ENCODE measurements around the gene NKD1.

NKD1 gene

DNA sequence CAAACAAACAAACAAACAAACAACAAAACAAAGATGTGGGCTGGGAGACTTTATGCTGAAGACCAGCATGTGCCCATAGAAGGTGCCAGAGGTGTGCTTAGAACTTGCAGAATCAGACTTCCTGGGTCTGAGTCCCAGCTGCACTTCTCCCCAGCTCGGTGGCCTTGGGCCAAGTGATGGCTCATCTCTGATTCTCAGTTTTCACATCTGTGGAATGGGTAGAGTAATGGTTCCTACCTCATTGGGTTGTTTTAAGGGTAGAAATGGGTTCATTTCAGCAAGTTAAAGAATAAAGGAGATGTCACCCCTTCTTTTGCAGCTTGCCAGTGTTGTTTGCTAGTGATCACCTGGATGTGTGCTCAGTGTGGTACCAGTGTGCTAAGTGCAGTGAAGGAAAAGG lies 10.7 kb downstream of the NKD1 start:
- DNase-seq (ENCODE audit: low read depth in 3 of 3): no peak

DNA sequence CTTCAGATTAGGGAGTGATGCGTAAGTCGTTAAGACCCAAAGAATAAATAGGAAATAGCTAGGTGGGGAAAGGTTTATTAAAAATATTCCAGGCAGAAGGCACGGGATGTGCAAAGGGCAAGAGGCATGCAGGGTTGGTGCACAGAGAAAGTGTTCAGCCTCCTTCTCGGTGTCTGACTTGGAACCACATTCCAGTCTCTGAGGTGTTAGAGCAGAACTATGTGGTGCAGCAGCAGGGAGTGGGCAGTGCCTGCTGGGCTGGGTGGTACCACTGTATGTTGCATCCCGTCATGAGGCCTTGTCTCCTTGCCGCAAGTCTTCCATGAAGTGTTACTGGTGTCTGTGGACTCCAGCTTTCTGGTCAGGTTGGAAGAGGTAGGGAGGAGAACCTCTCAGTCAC lies 11.1 kb downstream of the NKD1 start:
- DNase-seq (ENCODE audit: low read depth in 3 of 3): no peak

DNA sequence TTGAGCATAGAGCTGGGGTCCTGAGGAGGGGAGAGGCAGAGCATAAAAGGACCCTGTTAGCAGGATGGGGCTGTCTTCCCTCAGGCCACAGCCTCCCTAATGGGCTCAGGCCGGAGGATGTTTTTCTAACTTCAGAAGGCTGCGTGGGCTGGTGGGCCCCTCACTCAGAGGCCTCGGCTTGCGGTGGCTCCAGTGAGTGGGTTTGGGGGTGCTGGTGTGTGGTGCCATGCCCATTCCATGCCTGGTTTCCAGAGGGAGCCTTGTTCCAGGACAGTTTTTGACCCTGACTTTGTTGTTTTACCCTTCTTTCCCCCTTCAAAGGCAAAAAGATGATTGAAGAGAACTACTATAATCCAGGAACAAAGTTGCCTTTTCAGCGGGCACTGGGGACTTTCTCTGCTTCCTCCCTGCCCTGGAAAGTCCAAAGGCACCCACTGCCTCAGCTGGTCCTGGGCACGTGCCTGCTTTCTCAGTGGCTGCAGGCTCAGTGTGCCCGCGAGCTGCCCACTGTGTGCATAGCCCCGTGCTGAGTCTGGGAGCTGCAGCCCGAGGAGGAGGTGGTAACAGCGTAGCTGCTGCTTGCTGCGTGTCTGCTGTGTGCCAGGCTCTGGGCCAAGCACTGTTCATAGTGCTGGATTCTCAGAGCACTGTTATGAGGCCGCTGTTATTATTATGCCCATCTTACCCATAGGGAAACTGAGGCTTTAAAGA lies 11.8 kb downstream of the NKD1 start:
- DNase-seq (ENCODE audit: low read depth in 3 of 3): no peak

DNA sequence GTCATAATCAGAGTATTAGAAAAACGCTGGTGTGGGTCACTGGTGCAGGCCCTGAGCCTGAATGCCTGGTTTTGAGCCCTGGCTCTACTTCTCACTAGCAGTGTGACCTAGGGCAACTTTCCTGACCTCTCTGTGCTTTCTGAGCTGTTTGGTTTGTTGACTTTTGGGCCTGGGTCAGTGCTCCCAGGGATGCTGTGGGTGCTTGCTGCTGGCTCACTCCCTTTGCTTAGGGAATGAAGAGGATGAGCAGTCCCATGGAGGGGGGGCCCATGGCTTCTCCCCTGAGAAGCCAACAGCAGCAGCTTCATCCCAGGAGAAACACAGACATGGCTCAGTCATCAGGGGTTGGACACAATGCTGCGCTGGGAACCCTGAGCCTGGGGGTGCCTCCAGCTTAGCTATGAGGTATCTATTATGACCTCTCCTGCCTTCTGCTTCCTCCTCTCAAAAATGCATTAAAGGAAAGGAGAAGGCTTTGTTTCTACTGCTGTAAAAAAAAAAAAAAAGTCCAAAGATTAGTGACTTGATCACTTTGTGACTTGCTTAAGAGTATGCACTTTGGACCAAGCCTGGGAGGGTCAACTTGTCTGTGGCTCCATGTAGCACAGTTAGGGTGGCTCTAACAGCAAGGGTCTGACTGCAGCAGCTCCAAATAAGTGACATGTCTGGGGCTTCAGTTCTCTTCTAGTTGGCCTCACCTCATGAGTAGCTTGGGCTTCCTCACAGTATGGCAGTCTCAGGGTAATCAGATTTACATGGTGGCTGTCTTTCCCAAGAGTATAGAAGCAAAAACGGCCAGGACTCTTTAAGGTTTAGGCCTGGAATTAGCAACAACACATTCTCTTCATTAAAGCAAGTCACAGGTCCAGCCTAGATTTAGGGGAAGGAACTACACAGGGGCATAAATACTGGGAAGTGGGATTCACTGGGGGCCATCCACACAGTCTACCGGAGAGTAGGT lies 13.0 kb downstream of the NKD1 start:
- no peak for DNase-seq (ENCODE audit: low read depth in 3 of 3)

DNA sequence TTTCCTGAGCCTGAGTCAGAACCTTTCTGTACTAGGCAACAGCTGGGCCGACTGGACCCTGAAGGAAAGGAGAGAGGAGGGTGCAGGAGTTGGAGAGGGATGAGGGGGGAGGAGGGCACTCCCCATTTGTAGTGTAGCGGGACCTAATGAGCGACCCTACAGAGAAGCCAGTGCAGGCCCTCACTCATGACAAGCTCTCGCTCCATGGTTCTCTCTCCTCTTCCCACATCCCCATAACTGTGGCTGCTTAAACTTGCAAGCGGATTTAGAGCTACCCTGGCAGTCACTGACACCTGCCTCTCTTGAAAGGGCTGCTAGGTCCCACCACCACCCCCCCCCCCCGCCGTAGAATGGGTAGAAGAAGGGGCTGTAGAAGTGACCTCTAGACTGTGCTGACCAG lies 14.5 kb downstream of the NKD1 start:
- no peak for DNase-seq (ENCODE audit: low read depth in 3 of 3)

DNA sequence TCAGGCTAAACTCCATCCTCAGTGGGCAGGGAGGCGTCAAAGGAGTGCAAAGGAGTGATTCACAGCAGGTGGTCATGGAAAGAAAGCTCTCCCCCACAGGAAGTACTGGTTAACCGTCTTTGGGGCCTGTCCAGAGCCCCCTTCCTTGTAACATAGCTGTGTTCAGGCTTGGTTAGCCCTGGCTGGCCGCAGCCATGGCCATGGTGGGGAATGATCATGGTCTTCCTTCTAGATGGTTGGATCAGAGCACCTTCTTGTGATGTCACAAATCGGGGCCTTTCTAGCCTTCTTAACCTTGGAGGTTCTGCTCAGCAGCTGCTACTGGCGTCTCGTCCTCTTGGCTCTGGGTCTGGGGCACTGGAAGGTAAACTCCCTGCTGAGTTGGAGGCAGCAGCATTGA lies 15.8 kb downstream of the NKD1 start:
- DNase-seq (ENCODE audit: low read depth in 3 of 3): no peak

DNA sequence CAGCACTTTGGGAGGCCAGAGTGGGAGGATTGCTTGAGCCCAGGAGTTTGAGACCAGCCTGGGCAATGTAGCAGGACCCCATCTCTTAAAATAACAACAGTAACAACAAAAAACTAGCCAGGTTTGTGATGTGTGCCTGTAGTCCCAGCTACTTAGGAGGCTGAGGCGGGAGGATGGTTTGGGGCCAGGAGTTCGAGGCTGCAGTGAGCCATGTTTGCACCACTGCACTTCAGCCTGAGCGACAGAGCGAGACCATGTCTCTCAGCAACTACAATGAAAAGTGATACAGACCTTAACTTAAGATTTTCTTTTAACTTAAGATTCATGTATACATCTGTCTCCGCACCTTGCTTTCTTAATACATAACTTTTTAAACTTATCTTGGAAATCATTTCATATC lies 17.2 kb downstream of the NKD1 start:
- no peak for DNase-seq (ENCODE audit: low read depth in 3 of 3)

DNA sequence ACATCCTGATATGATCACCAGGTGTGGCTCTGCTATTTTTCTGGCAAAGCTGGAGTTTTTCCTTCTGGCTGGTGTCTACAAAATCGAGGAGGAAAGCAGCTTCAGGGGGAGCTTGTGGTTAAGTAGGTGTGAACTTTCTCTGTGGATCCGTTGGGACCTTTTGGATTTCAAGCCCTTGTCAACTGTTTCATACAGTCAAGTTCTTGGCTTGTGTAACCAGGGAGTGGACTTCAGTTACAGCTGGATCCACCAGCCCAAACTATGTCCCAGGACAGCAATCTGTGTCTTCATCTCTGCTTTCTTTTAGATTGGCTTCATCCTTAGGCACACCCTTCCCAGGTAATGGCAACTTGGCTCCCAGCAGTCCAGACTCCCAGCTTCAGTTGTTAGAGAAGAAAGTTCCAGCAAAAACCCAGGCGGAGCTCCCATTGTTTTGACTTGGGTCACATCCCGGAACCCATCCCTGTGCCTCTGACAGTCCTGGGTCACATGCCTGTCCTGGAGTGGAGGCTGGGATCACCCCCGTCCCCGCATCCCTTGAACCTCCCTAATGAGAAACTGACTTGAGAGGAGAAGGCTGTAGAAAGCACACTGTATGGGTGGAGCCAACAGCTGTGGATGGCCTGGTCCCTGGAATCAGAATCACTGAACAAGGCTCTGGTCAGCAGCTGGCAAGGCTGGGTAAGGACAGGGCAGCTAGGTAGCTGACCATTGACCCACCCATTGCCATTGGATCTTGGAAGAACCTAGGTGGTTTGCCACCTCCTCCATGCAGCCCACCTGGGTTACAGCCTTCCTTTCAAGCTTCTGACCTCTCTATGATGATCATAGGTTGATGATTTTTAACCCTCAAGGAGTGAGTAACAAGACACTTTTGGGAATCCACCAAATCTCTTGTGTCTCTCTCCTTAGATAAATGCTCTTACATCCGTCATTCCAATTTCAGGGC lies 18.1 kb downstream of the NKD1 start:
- no peak for DNase-seq (ENCODE audit: low read depth in 3 of 3)

DNA sequence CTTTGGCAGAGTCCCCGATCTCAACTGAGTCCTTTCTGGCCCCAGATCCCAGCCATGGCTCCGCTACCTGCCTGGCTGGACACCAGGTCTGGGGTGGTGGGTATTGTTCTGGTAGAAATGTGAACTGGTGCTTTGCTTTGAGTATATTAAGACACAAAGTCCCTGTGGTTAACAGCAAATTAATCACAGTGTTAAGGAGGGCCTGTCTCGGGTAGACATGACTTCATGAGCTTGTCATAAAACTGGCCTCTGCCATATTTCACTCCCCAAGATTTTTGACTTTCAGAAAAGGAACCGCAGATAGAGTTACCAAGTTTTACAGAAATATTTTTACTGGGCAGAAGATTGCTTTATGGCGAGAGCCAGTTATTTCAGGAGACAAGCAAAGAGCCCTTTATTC lies 19.5 kb downstream of the NKD1 start:
- no peak for DNase-seq (ENCODE audit: low read depth in 3 of 3)

DNA sequence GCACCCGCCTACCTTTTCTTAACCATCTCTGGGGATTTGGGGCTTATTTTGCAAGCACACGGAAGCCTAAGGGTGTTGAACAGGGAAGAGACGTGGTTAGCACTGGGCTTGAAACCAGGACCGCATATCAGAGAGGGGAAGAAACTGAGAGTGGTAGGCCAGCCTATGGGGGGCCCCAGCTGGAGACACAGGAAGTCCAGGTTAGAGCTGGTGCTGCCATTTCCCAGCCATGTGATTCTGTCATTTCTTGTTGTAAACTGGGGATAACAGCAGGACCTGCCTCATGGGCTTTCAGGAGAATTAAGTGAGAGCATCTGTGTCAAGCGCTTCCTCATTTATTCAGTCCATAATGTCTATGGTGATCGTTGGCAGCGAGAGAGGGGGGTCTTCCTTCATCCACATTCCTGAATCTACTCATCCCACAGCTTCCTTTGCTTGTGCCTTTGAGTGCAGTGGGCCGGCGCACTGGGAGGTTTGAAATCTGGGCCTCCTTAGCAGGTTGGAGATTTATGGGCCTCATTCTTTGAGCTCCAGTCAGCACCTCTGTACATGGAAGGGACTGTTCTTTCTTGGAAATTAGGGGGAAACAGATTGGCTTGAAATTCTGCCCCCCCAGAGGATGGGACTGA lies 20.1 kb downstream of the NKD1 start:
- DNase-seq (ENCODE audit: low read depth in 3 of 3): no peak

DNA sequence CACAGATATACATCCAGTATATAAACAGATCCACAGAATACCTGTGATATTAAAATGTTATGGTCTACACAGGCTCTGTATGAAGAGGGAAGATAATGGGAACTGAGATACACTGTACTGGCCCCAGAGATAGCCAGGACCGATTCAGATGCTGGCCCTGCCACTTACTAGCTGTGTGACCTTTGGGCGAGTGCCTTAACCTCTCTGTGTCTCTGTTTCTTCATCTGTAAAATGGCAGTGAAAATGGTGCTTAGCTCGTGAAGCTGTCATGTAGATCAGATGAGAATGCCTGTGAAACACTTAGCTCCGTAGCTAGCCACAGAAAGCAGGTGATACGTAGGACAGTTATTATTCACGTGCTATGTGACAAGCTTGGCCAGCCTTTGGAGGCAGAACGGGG lies 22.2 kb downstream of the NKD1 start:
- no peak for DNase-seq (ENCODE audit: low read depth in 3 of 3)

DNA sequence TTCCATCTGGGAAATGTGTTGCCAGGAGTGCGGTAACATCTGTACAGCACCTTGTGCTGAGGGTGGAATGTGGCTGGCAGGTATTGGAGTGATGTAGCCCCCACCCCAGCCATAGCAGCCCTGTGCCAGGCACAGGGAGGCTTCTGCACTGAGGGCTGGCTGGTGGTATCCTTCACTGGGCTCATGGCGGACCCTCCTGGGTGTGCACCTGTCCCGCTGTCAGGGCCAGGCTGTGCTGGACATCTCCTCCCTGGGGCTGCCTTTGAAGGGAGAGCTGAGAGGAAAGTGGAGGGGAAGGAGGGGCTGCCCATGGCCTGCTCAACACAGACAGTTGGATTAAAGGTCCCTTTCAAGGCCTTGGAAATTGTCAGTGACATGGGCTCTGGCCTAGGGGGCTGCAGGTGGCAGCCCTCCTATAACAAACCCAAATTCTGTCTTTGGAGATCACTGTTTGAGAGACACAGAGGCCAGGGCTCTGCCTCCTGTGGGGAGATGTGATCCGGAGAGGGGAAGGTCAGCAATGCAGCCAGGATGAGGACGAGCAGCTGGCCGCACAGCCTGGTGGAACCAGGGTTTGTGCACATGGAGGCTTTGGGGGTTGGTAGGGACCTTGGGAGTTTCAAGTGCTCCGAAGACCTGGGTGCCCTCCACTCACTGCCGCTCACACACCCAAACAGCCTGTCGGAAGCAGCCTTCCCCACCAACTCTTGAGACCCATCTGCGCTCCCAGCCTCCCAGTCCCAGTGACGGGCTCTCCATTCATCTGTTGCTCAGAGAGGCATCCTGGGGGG lies 22.8 kb downstream of the NKD1 start:
- DNase-seq (ENCODE audit: low read depth in 3 of 3): no peak

DNA sequence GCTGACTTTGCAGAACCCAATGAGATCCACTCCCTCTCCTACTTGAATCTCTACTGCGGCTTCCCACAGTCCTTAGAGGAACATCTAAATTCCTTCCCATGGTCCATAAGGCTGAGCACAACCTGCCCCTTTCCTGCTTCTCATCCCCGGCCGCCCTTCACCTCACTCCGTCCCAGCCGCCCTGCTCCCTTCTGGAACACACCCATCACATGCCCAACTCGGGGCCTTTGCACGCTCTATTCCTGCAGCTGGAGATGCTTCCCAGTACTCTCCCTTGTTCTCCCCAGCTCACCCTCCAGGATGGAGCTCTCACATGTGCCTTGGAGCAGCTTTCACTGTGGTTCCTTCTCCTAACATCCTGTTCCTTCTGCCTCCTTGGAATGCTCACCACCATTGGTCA lies 23.6 kb downstream of the NKD1 start:
- no peak for DNase-seq (ENCODE audit: low read depth in 3 of 3)

DNA sequence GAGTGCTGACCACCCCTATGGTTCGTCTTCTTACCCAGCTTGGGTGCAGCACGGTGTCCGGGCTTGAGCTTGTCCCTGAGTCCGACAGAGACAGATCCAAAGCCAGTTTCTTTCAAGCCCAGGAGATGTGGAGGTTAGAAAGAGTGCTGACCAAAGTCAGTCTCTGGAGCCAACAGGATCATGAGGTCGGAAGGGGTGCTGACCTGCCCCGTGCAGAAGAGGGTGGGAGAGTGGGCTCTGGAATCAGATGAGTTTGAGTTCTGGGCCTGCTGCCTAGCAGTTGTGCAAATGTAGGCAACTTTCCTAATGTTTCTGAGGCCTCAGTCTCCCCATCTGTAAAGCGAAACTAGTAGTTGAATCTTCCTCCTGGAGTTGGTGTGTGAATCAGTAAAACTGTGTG lies 24.5 kb downstream of the NKD1 start:
- DNase-seq (ENCODE audit: low read depth in 3 of 3): no peak

DNA sequence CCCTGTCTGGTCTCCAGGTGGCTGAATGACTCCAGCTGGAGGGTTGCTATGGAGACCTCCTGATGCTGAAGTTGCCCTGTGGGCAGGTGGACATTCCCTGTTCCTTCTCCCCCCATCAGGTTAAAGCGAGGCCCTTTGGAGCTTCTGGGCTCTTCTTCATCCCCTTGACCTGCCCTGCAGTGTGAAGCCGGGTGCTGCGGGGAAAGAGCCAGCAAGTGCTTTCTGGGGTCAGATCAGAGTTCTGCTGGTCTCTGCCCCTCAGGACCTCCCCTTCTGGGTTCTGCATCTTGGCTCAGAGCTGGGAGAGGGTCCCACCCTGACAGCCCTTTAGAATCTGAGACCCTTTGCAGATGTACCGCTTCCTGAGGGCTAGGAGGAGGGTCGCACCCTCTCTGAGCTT lies 25.1 kb downstream of the NKD1 start:
- DNase-seq (ENCODE audit: low read depth in 3 of 3): no peak

DNA sequence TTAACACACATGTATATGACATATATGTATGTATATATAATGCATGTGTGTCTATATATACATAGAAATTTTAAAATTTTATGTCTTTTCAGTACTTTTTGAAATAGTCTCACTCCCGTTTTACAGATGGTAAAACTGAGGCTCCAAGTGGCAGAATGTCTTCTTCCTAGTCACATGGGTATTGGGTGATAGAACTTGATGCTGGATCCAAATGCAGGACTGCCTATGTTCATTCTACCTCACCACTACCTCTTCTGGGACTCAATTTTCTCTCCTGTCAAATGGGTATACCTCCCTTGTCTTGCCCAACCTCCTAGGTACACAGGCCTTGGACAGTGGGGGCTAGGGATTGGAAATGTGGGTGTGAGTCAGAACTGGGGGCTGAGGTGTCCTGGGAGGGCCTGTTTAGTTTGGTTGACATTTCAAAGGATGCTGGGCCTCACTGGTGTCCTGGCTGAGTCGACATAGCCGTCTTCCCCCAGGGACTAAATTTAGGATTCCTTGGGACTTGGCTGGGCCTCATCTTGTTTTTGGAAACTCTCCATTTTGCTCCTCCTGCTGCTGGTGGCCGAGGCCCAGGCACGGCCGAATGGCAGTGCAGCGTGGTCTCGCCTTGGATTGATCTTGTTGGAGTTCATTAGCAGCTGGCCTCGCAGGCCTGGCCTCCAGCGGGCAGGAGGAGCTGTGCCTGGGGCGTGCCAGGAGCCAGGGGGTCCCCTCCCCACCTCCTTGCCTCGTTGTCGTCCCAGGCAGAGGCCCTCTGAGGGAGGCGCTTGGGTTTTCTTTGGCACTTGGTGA lies 25.9 kb downstream of the NKD1 start:
- DNase-seq (ENCODE audit: low read depth in 3 of 3): no peak

DNA sequence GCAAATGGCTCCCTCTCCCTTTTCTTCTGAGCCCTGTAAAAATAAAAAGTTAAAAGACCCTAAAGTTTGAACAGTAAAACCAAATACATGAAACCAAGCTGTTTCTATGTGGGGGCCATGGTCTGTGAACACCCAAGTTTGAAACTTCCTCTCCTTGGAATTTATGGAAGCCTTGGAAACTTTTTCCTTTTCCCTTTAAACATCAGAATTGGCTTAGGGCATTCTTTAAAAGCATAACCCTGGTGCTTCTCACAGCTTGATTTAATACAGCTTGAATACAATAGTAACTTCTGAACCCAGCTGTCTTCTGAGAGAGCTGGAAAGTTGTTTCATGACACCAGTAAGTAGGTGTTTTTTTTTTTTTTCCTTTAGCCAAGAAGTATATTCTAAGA lies 26.5 kb downstream of the NKD1 start:
- no peak for DNase-seq (ENCODE audit: low read depth in 3 of 3)

DNA sequence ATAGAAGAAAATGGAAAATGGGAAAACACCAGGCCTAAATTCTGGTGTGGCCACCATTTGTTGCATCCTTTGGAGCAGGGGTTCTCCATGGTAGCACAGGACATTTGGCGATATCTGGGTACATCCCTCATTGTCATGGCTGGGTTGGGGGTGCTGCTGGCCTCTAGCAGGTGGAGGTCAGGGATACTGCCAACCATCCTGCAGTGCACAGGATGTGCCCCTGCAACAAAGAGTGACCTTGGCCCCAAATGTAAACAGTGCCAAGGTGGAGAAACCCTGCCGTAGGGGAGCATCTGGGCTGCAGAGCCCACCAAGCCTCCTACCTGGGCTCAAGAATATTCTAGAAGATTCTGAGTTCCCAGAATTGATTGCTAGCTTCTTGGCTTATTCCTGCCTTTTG lies 27.5 kb downstream of the NKD1 start:
- DNase-seq (ENCODE audit: low read depth in 3 of 3): no peak

DNA sequence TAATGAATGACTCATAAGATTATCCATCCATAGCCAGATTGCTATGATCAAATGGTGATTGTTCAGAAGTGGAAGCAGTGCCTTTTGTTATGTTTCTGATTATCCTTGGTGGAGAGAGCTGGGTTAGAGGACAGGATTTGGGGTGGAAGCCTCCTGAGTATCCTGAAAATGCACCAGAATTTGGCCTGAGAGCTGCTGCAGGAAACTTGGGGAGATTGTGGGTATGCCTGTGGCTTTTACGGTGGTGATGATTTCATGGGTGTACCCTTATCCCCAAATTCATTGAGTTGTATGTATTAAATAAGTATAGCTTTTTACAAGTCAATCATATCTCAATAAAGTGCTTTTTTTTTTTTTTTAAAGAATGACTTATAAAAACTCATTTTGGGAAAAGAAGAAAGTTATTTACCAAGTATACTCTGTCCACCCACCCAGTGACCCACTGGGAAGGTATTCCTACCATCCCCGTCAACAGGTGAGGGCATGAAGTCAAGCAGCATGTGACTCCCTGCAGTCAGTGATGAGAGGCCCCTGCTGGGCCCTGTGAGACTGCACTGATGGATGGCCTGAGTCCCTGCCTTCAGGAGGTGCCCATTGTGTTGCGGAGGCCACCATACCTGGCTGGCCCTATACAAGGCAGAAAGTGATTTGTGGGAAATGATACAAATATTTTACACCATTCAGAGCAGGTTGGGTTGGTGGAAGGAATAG lies 28.4 kb downstream of the NKD1 start:
- DNase-seq (ENCODE audit: low read depth in 3 of 3): no peak

All from stimulated activated CD4-positive, alpha-beta T cell treated with anti-CD3 and anti-CD28 coated beads, TNF-alpha, amount 100 ng/mL, for 4 hours (primary cell).